Tibial nerve (tissue), 4 donors: ENCODE measurements around the gene PCSK7. TPM values are rescaled to one million over a fixed set of nuclear protein-coding genes. Genes with fewer than 3 reads are reported as not detected.

Experiments
- DNase-seq, 2 donors: peaks; one replicate each; pipeline ENCODE4 v3.0.0-alpha.2; 2019; ENCODE audit warnings: low spot score in 2 of 2
- H3K27ac ChIP-seq, 4 donors: fragments of 200-600 bp; sonication (generic) in 3 of 4; one replicate each; pipeline ENCODE4 v1.5.1; 2017 to 2019; ENCODE audit warnings: mild to moderate bottlenecking in 1 of 4
- H3K27me3 ChIP-seq, 2 donors: fragments of 200-600 bp; sonication (generic) in 1 of 2; one replicate each; pipeline versions ENCODE4 v1.5.1 to v1.6.0; 2017 to 2019
- H3K36me3 ChIP-seq, 3 donors: fragments of 200-600 bp; sonication (generic); one replicate each; pipeline ENCODE4 v1.5.1; 2018 to 2019
- H3K4me1 ChIP-seq, 4 donors: fragments of 200-600 bp; sonication (generic) in 3 of 4; one replicate each; pipeline ENCODE4 v1.5.1; 2017 to 2019
- H3K4me3 ChIP-seq, 4 donors: fragments of 200-600 bp; sonication (generic) in 3 of 4; one replicate each; pipeline ENCODE4 v1.5.1; 2017 to 2019; ENCODE audit warnings: mild to moderate bottlenecking in 1 of 4, moderate library complexity in 1 of 4
- H3K9me3 ChIP-seq, 4 donors: fragments of 200-600 bp; sonication (generic) in 3 of 4; one replicate each; pipeline ENCODE4 v1.5.1; 2017 to 2019
- CTCF ChIP-seq, 5 experiments: fragments of 200-600 bp in 3 of 5; fragments of 450-650 bp in 2 of 5; sonication (generic) in 3 of 5; IDR thresholded peaks; one replicate each; pipeline ENCODE4 v1.5.1; 2016 to 2019; ENCODE audit warnings: antibody characterized with exemption in 5 of 5, mild to moderate bottlenecking in 3 of 5, moderate library complexity in 2 of 5
- EP300 ChIP-seq, 2 donors: sonication (generic); formaldehyde crosslinking; IDR thresholded peaks; one replicate each; pipeline ENCODE4 v1.6.1; 2017; ENCODE audit warnings: antibody characterized with exemption in 2 of 2, mild to moderate bottlenecking in 1 of 2
- POLR2A ChIP-seq, 2 donors: fragments of 450-650 bp; IDR thresholded peaks; one replicate each; pipeline ENCODE4 v1.6.1; 2017; ENCODE audit warnings: antibody characterized with exemption in 2 of 2, mild to moderate bottlenecking in 2 of 2, moderate library complexity in 2 of 2
- WGBS, 2 donors: methylation state at CpG; one replicate each; pipeline ENCODE4 v1.1.5; 2018; 5-methylcytosine and 5-hydroxymethylcytosine counted together
- total RNA-seq, 4 donors: library from RNA; depleted of rRNA; stranded (reverse); fragments of >200 nt; gene quantifications; one replicate each; pipeline ENCODE4 v1.1.0, GENCODE V29; 2016

The PCSK7 gene
- total RNA-seq, 4 donors from 2014 or later: 45.4 to 94.5 (median 71.6) TPM

- Histone ChIP-seq H3K27me3 (no peaks in the 10 kb centered on the region), H3K27ac (peak overlapping the region; percentile 80 to 92 (median 88)), H3K9me3 (no peaks in the 10 kb centered on the region), H3K4me1 (peaks cover 0 to 44% (median 17%) of the 10 kb centered on the region in 4 donors), H3K36me3 (peaks cover 0 to 67% (median 14%) of the 10 kb centered on the region in 3 donors), H3K4me3 (peak overlapping the region in 2 of 4 donors; percentile 58 to 60)
- no peak for DNase-seq
- 70 to 74% methylated on average over 17 of the region's 17 CpGs for WGBS, 2 donors
- TF ChIP-seq CTCF (IDR thresholded peaks at IDR 0.05) (peak in 4 of 5 experiments; percentile 24 to 50 (median 32)), EP300 (IDR thresholded peaks at IDR 0.05) (no peak), POLR2A (IDR thresholded peaks at IDR 0.05) (no peak)
Measured at GRCh38 chr11:117197516-117198456, 34.1 kb downstream of the PCSK7 start.

GRCh38 chr11:117197006-117197405, 34.9 kb downstream of the PCSK7 start:
- no peaks in the 10 kb centered on the region for H3K9me3 ChIP-seq
- H3K27ac ChIP-seq: peak overlapping the region in 2 of 4 donors; percentile 89 to 92
- no peaks in the 10 kb centered on the region for H3K27me3 ChIP-seq
- 95 to 100% methylated on average over 5 to 7 of the region's 7 CpGs for WGBS, 2 donors
- H3K4me3 ChIP-seq: no peak overlapping the region
- H3K36me3 ChIP-seq: peaks cover 0 to 67% (median 17%) of the 10 kb centered on the region in 3 donors
- TF ChIP-seq POLR2A (IDR thresholded peaks at IDR 0.05): no peak
- no peak for TF ChIP-seq CTCF (IDR thresholded peaks at IDR 0.05)
- no peak for TF ChIP-seq EP300 (IDR thresholded peaks at IDR 0.05)
- no peak for DNase-seq
- H3K4me1 ChIP-seq: peaks cover 0 to 38% (median 14%) of the 10 kb centered on the region in 4 donors

GRCh38 chr11:117195761-117196160, 36.1 kb downstream of the PCSK7 start:
- no peak for DNase-seq
- no peaks in the 10 kb centered on the region for H3K27me3 ChIP-seq
- 88 to 94% methylated on average over 19 of the region's 19 CpGs for WGBS, 2 donors
- H3K9me3 ChIP-seq: no peaks in the 10 kb centered on the region
- H3K36me3 ChIP-seq: peaks cover 0 to 75% (median 20%) of the 10 kb centered on the region in 3 donors
- H3K4me1 ChIP-seq: peaks cover 0 to 25% (median 14%) of the 10 kb centered on the region in 4 donors
- H3K4me3 ChIP-seq: no peak overlapping the region
- no peak for TF ChIP-seq EP300 (IDR thresholded peaks at IDR 0.05)
- TF ChIP-seq POLR2A (IDR thresholded peaks at IDR 0.05): no peak
- TF ChIP-seq CTCF (IDR thresholded peaks at IDR 0.05): no peak
- no peak overlapping the region for H3K27ac ChIP-seq

- H3K36me3 ChIP-seq: peaks cover 0 to 75% (median 25%) of the 10 kb centered on the region in 3 donors
- H3K27me3 ChIP-seq: no peaks in the 10 kb centered on the region
- WGBS, 2 donors: 82 to 84% methylated on average over 4 of the region's 4 CpGs
- no peak overlapping the region for H3K27ac ChIP-seq
- DNase-seq: no peak
- no peaks in the 10 kb centered on the region for H3K9me3 ChIP-seq
- no peak overlapping the region for H3K4me3 ChIP-seq
- peaks cover 0 to 22% (median 14%) of the 10 kb centered on the region in 4 donors for H3K4me1 ChIP-seq
- TF ChIP-seq POLR2A (IDR thresholded peaks at IDR 0.05) (no peak), CTCF (IDR thresholded peaks at IDR 0.05) (no peak), EP300 (IDR thresholded peaks at IDR 0.05) (no peak)
Measured at GRCh38 chr11:117195258-117195657, 36.6 kb downstream of the PCSK7 start.

- Histone ChIP-seq H3K4me3 (no peak overlapping the region), H3K4me1 (peaks cover 0 to 17% (median 13%) of the 10 kb centered on the region in 4 donors), H3K9me3 (no peaks in the 10 kb centered on the region), H3K36me3 (peaks cover 0 to 85% (median 31%) of the 10 kb centered on the region in 3 donors), H3K27me3 (no peaks in the 10 kb centered on the region), H3K27ac (no peak overlapping the region)
- 82 to 86% methylated on average over 5 of the region's 5 CpGs for WGBS, 2 donors
- DNase-seq: no peak
- TF ChIP-seq CTCF (IDR thresholded peaks at IDR 0.05) (no peak), POLR2A (IDR thresholded peaks at IDR 0.05) (no peak), EP300 (IDR thresholded peaks at IDR 0.05) (no peak)
Measured at GRCh38 chr11:117194267-117194666, 37.6 kb downstream of the PCSK7 start.
